ENCODE data around the gene CCDC88C. TPM values are rescaled to one million over a fixed set of nuclear protein-coding genes. Genes with fewer than 3 reads are reported as not detected.

The CCDC88C gene
- total and polyA plus RNA-seq, 9 donors = 2.0 to 17.7 (median 3.9) TPM

- H3K4me3 ChIP-seq = no peak overlapping the region
- intact Hi-C loops (cut with DNase I) = no loop called here
- 83 to 89% (median 87%) methylated on average over 8 to 10 of the region's 10 CpGs for WGBS, 3 donors
These were observed 66.1 kb downstream of the CCDC88C start for GRCh38 chr14:91351512-91351862.

GRCh38 chr14:91350813-91351511 is 66.7 kb downstream of the CCDC88C start:
- no peaks in the 10 kb centered on the region for H3K9me3 ChIP-seq
- H3K36me3 ChIP-seq = no peaks in the 10 kb centered on the region
- intact Hi-C loops (cut with DNase I) = no loop called here
- no peak overlapping the region for H3K27ac ChIP-seq
- 64 to 72% (median 71%) methylated on average over 18 of the region's 18 CpGs for WGBS, 3 donors
- no peaks in the 10 kb centered on the region for H3K27me3 ChIP-seq
- no peak for TF ChIP-seq EP300 (IDR thresholded peaks at IDR 0.05)
- TF ChIP-seq POLR2A (IDR thresholded peaks at IDR 0.05) = no peak
- no peak for TF ChIP-seq CTCF (IDR thresholded peaks at IDR 0.05)
- H3K4me3 ChIP-seq = peak overlapping the region; percentile 2
- no peak for DNase-seq
- peaks cover 3% of the 10 kb centered on the region for H3K4me1 ChIP-seq (ENCODE audit: insufficient read depth)

More at GRCh38 chr14:91351512-91351862, 66.1 kb downstream of the CCDC88C start:
- H3K4me1 ChIP-seq (ENCODE audit: insufficient read depth) = peaks cover 3% of the 10 kb centered on the region
- H3K9me3 ChIP-seq = no peaks in the 10 kb centered on the region
- H3K36me3 ChIP-seq = no peaks in the 10 kb centered on the region
- TF ChIP-seq POLR2A (IDR thresholded peaks at IDR 0.05) (no peak), CTCF (IDR thresholded peaks at IDR 0.05) (no peak), EP300 (IDR thresholded peaks at IDR 0.05) (no peak)
- H3K27ac ChIP-seq = no peak overlapping the region
- no peaks in the 10 kb centered on the region for H3K27me3 ChIP-seq
- DNase-seq = no peak

- H3K9me3 ChIP-seq = no peaks in the 10 kb centered on the region
- TF ChIP-seq CTCF (IDR thresholded peaks at IDR 0.05) = no peak
- no peak for TF ChIP-seq EP300 (IDR thresholded peaks at IDR 0.05)
- intact Hi-C loops (cut with DNase I) = no loop called here
- H3K4me3 ChIP-seq = no peak overlapping the region
- H3K27me3 ChIP-seq = no peaks in the 10 kb centered on the region
- no peak for DNase-seq
- H3K27ac ChIP-seq = no peak overlapping the region
- peaks cover 3% of the 10 kb centered on the region for H3K4me1 ChIP-seq (ENCODE audit: insufficient read depth)
- 92 to 100% (median 95%) methylated on average over 1 of the region's 1 CpG for WGBS, 3 donors
- no peaks in the 10 kb centered on the region for H3K36me3 ChIP-seq
These were observed 67.2 kb downstream of the CCDC88C start for GRCh38 chr14:91350483-91350812.

- TF ChIP-seq POLR2A (IDR thresholded peaks at IDR 0.05) (no peak), EP300 (IDR thresholded peaks at IDR 0.05) (no peak), CTCF (IDR thresholded peaks at IDR 0.05) (no peak)
- WGBS, 3 donors = 82 to 85% (median 83%) methylated on average over 10 of the region's 10 CpGs
- Histone ChIP-seq H3K36me3 (no peaks in the 10 kb centered on the region), H3K9me3 (no peaks in the 10 kb centered on the region), H3K27me3 (no peaks in the 10 kb centered on the region), H3K27ac (no peak overlapping the region), H3K4me3 (no peak overlapping the region), H3K4me1 (ENCODE audit: insufficient read depth) (peaks cover 3% of the 10 kb centered on the region)
- DNase-seq = no peak
- intact Hi-C loops (cut with DNase I) = no loop called here
These were observed 68.0 kb downstream of the CCDC88C start for GRCh38 chr14:91349481-91350074.
